Measurements from ENCODE around the gene DOCK7. TPM values are rescaled to one million over a fixed set of nuclear protein-coding genes. Genes with fewer than 3 reads are reported as not detected.

The DOCK7 gene, protein sequence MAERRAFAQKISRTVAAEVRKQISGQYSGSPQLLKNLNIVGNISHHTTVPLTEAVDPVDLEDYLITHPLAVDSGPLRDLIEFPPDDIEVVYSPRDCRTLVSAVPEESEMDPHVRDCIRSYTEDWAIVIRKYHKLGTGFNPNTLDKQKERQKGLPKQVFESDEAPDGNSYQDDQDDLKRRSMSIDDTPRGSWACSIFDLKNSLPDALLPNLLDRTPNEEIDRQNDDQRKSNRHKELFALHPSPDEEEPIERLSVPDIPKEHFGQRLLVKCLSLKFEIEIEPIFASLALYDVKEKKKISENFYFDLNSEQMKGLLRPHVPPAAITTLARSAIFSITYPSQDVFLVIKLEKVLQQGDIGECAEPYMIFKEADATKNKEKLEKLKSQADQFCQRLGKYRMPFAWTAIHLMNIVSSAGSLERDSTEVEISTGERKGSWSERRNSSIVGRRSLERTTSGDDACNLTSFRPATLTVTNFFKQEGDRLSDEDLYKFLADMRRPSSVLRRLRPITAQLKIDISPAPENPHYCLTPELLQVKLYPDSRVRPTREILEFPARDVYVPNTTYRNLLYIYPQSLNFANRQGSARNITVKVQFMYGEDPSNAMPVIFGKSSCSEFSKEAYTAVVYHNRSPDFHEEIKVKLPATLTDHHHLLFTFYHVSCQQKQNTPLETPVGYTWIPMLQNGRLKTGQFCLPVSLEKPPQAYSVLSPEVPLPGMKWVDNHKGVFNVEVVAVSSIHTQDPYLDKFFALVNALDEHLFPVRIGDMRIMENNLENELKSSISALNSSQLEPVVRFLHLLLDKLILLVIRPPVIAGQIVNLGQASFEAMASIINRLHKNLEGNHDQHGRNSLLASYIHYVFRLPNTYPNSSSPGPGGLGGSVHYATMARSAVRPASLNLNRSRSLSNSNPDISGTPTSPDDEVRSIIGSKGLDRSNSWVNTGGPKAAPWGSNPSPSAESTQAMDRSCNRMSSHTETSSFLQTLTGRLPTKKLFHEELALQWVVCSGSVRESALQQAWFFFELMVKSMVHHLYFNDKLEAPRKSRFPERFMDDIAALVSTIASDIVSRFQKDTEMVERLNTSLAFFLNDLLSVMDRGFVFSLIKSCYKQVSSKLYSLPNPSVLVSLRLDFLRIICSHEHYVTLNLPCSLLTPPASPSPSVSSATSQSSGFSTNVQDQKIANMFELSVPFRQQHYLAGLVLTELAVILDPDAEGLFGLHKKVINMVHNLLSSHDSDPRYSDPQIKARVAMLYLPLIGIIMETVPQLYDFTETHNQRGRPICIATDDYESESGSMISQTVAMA (N-terminal part only)
- 8.2 TPM for total RNA-seq (2013)
- 1 to 10 TPM; 2.9 to 3.7 (median 3.5) TPM for polyA plus RNA-seq
- polyA minus RNA-seq, result 6.1 TPM in 2 replicates
- total RNA-seq, result 18.4 to 49.4 (median 25.3) reads per million in 11 experiments

GRCh38 chr1:62687903-62688686 lies at the start of gene DOCK7:
DOCK7 (minus strand) TSS chr1:62688386; CDS start chr1:62688264, 122 bp downstream.
- Mint-ChIP-seq H3K27ac (peak within 1 kb of the TSS in 4 of 7 donors; percentile 50 to 61 (median 59)), H3K36me3 (no peaks in the 10 kb centered on the region), H3K4me1 (peaks cover 31% of the 10 kb centered on the region), H3K27me3 (ENCODE audit: low read depth in 3 of 3) (peaks cover 2 to 9% (median 8%) of the 10 kb centered on the region in 3 donors), H3K9me3 (no peaks in the 10 kb centered on the region), H3K4me3 (peak within 1 kb of the TSS; percentile 96 to 99)
- H3K9me3 ChIP-seq (replicated peaks in 1 of 2; ENCODE audit: control insufficient read depth in 1 of 2, insufficient read depth in 1 of 2, low read length in 2 of 2), result no peaks in the 10 kb centered on the region
- intact Hi-C loops (cut with micrococcal nuclease), result no loop called here
- no peaks in the 10 kb centered on the region for H3K36me3 ChIP-seq (replicated peaks in 1 of 2; ENCODE audit: control insufficient read depth in 1 of 2, insufficient read depth in 2 of 2, low read length in 2 of 2)
- peak; percentile 27 to 47 (median 34) for DNase-seq
- no peaks in the 10 kb centered on the region for H3K79me2 ChIP-seq (ENCODE audit: insufficient read depth, low read length)
- under 1% methylated on average over 100 of the region's 107 CpGs for WGBS (ENCODE audit: insufficient coverage)
- H3K27me3 ChIP-seq (ENCODE audit: control insufficient read depth in 2 of 2, insufficient read depth in 2 of 2, low read length in 2 of 2), result peaks cover 0 to 3% of the 10 kb centered on the region in 2 donors
- H4K20me1 ChIP-seq (ENCODE audit: insufficient read depth, low read length), result no peaks in the 10 kb centered on the region
- TF ChIP-seq CTCF (IDR thresholded peaks at IDR 0.05), result no peak
- H3K4me2 ChIP-seq (replicated peaks; ENCODE audit: extremely low read depth, low read length, poor library complexity, severe bottlenecking), result peak within 1 kb of the TSS; percentile 93
- peaks cover 8 to 17% of the 10 kb centered on the region in 2 donors for H3K4me1 ChIP-seq (ENCODE audit: control insufficient read depth in 1 of 2, insufficient read depth in 2 of 2, low read length in 2 of 2)
- H3K4me3 ChIP-seq (replicated peaks in 1 of 3; ENCODE audit: low read depth in 2 of 3, low read length in 3 of 3), result peak within 1 kb of the TSS; percentile 39 to 83 (median 52)
- no peak within 1 kb of the TSS for H3K27ac ChIP-seq (ENCODE audit: low read depth in 1 of 2, low read length in 2 of 2)
- H2AFZ ChIP-seq (ENCODE audit: insufficient read depth, low read depth, low read length, poor library complexity, severe bottlenecking), result peak within 1 kb of the TSS; percentile 86
- peak within 1 kb of the TSS; percentile 74 for H3K9ac ChIP-seq (ENCODE audit: insufficient read depth, low read length, poor library complexity, severe bottlenecking)

Measured in CD14-positive monocyte (primary cell).